C4-2B (cell line): ENCODE measurements around the gene PSMB5.

Experiments
- H3K27ac ChIP-seq: fragments of 450-650 bp; 2 replicates; pipeline ENCODE4 v1.5.1; 2017
- CTCF ChIP-seq: fragments of 450-650 bp; conservative IDR thresholded peaks from 2 replicates; pipeline ENCODE4 v1.5.1; 2017; ENCODE audit warnings: mild to moderate bottlenecking
- ZFX ChIP-seq: fragments of 450-650 bp; IDR thresholded peaks from 2 replicates; pipeline ENCODE4 v1.6.1; 2017

PSMB5 gene

DNA sequence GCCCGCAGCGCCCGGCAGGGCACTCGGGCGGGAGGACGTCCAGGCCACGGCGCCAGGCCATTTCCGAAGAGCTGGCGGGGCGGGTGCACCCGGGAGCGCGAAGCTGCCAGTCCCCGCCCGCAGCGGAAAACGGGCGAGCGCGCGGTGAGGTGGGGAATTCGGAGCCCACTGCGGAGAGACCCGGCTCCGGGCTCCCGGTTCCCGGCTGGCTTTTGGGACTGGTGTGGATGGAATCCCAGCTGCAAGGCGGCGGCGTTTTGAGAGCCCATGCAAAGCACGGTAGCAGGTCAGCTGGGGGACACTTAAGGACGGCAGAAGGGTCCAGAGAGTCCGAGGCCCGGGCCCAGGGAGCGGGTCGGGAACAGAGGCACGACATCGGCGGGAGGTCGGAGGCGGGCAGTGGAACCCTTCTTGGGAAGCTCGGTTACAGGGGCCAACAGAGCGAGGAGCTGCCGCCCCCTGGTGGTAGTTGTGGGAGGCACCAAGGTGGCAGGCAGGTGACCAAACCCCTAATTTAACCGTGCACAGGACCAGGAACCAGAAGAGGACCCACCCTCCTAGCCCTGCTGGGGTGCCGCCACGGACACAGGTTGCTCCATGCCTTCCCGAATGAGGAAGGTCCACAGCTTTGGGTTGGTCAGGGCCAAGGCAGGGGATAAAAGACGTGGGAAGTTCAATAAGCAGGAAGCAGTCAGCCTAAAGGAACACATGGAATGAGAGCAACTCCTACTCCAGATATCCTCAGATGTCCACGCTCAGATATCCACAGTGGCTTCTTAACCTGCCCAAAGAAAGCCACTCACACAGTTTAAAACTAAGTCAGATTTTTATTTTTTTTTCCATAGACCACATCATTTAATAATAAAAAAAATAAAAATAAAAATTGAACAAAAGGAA lies 23.3 kb upstream of the PSMB5 start:
- peak overlapping the region; percentile 73 for H3K27ac ChIP-seq
- TF ChIP-seq CTCF, result peak; percentile 93
- no peak for TF ChIP-seq ZFX

- peak within 1 kb of the TSS; percentile 73 for H3K27ac ChIP-seq
- TF ChIP-seq CTCF (no peak), ZFX (no peak)
Measured at GRCh38 chr14:23056956-23057756, 22.5 kb upstream of the PSMB5 start, which contains the start of gene CDH24. Gene CDH24 (minus strand): TSS chr14:23057520. CDS start chr14:23055733, 1,787 bp downstream.

DNA sequence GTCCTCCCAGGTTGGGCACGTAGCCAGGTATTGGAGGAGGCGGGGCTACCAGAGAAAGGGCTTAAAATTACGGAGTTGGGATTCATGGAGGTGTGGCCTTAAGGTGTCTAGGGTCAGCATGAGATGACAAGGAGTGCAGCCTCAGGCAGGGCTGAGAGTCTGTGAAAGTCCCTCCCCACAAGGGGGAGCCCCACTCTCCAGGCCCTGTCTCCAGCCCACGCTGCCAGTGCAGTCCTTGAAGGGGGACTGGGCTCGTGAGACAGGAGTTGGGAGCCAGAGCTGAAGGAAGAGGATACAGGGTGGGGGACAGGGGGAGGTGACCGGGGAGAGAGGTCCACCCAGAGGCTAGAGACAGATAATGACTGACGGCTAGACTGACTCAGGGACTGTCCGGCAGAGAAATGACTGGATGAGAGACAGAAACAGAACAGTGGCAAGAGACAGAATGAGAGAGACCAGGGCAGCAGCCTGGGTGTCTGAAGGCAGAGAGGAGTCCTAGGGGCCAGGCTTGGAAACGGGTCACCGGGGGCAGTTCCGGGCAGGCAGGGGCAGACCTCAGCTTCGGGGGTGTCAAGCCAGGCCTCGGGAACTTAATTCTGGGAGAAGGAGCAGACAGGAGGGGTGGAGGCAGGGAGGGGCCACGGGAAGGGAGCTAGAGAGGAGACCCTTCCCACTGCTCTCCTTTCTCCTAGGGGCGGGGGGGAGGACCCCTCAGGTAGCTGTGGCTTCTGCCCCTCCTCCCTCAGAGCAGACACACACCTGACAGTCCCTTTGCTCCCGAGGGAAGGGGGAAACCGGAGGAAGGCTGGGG lies 21.6 kb upstream of the PSMB5 start:
- peak; percentile 87 for TF ChIP-seq CTCF
- no peak for TF ChIP-seq ZFX
- H3K27ac ChIP-seq, result peak overlapping the region; percentile 73

DNA sequence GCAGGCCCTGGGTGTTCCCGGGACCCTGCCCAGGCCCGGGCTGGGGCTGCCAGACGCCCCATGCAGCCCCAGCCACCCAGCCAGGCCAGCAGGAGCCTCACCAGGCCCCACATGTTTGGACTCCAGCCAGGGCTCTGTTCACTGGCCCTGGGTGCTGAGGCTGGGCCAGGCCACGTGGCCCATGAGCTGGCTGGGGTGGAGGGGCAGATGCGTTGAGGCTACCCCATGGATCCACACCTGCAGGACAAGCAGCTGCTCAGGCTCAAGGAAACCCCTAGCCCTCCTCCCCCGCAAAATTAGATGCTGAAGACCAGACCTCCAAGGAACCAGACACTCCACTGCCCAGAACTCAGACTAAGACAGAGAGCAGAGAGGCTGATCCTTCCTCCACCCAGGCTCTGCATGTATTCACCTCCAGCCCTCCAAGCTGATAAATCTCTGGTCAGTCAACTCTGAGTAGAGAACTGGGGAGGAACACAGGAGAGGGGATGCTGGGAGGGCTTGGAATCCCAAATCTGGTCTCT lies 21.0 kb upstream of the PSMB5 start:
- H3K27ac ChIP-seq, result no peak overlapping the region
- TF ChIP-seq ZFX, result no peak
- no peak for TF ChIP-seq CTCF

- TF ChIP-seq CTCF, result no peak
- TF ChIP-seq ZFX, result no peak
- H3K27ac ChIP-seq, result no peak overlapping the region
Measured at GRCh38 chr14:23055147-23055550, 20.4 kb upstream of the PSMB5 start.

DNA sequence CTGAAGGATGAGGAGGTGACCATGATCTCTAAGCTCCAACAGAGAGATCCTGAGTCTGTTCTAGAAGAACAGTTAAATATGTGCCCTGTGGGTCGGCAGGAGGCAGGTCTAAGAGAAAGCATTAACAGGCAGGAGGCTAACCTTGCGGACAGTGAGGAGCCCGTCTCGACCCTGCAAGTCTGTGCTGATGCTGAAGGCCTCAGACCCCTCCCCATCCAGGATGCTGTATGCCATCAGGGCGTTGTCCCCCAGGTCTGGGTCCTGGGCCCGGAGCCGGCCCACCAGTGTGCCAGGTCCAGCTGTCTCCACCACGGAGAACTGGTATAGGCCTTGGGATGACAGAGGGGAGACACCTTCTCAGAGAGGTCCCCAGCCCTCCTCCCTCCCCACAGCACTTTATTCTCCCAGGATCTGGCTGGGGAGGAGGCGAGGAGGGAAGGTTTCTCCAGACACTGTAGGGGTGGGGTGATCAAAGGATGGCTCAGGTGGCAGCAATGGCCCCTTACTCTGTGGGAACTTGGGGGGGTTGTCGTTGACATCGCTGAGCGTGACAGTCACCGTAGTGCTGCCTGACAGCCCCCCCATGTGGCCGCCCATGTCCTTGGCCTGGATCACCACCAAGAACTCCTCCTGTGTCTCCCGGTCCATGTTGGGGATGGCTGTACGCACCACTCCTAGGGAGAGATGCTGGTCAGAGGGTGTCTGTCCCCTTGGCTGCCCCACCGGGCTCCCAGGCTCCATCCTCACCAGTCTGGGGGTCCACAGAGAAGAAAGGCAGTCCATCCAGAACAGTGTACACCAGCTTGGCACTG lies 19.5 kb upstream of the PSMB5 start:
- TF ChIP-seq ZFX (no peak), CTCF (no peak; the same call in 1 of the 2 replicates)
- H3K27ac ChIP-seq, result no peak overlapping the region
